Midbrain (tissue), 1 donor: Measurements from ENCODE around the gene ECT2L.

Source experiments
- DNase-seq: peaks from one replicate; lab custom pipeline; 2025; lab: John Stamatoyannopoulos, UW

Gene ECT2L, protein sequence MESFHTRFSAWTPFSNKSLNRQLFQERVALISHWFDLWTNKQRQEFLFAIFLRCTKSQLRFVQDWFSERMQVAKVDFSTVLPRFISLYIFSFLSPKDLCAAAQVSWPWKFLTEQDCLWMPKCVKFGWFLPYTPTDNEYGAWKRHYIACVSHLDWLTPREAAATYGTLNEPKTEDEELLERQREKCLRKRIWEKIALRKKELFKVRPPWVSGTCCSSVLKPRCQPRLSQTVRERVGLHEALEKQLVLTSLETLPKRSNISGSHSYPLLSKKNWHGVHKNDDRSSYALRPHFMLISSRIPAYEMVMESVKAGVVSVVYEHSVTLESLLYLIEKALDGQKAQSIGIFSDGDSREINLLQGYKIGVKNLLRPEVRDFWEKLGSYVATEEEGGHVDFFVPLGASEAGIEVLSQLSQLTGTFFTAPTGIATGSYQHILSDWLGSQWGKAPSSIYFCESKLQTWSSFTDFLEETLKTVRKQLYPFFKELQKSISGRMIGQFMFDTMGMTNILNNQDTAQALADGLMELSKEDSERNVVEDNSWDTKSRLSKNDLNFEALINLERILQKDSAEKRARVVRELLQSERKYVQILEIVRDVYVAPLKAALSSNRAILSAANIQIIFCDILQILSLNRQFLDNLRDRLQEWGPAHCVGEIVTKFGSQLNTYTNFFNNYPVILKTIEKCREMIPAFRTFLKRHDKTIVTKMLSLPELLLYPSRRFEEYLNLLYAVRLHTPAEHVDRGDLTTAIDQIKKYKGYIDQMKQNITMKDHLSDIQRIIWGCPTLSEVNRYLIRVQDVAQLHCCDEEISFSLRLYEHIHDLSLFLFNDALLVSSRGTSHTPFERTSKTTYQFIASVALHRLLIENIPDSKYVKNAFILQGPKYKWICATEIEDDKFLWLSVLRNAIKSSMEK

DNA sequence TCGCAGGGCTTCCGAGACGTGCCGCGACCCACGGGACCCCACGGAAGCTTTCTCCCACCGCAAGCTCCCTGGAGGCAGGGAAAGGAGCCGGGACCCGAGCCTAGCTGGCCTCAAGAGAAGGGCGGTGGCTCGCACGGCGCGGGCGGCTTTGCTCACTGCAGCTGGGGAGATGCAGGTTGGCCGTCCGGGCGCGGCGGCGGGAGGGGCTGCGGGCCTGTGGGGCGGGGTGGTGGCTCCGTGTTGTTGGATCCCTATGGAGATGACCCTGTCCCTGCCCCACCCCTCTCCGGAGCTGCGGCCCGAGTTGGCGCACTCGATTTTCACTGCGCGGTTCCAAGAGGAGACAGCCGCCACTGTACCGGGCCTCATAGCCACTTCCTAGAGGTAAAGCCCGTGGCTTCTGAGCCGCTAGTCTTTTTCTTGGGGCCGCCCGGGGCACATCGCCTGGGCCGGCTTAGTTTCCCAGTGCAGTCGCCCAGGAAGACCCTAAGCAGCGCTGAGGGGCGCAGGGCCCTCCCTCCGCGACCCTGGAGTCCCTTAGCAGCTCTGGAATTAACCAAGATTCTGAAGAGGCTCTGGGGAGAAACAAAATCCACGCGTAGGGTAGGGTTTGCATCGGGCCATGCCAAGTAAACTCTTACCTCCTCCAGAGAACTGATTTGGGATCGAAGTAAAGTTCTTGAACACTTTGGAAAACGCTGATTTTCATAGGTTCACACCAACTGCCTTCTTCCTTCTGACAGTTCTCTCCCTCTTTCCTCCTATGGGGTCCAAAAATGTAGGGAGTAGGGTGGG is at the start of gene ECT2L:
Gene ECT2L (plus strand): TSS at position 279 of the 795 bp plus-strand sequence. CDS start 17,188 bp downstream, outside the sequence.
- DNase-seq = no peak

DNA sequence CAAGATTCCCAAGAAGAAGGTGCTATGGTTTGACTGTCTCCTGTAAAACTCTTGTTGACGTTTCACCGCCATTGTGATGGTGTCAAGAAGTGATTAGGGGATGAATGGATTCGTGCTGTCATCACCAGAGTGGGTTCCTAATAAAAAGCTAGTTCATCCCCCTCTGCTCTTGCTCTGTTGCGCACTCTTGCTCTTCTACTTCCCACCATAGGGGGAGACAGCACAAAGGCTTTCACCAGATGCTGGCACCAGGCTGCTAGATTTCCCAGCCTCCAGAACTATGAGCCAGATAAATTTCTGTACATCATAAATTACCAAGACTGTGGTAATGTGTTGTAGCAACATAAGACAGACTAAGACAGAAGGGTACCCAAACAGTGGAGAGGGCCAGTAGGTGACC is 43.9 kb upstream of the ECT2L start:
- DNase-seq = no peak

DNA sequence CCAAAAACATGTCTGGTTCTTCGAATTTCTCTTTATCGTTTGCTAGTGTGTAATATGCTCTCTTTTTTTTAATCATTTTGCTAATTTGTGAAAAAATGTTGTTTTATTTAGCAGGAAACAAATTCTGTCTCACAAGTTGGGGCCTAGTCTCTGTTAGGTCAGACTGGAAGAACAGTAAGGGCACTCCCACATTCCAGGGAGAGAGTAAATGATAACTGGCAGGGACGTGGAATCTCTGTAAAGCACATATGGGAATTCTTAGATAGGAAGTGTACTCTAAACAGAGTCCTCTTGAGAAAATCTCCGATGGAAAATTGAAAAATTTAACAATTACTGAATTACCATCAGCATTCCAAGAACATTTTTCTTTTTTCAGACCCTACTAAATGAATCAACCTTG is 38.8 kb upstream of the ECT2L start:
- no peak for DNase-seq

- peak; percentile 39 for DNase-seq
These were observed 29.8 kb upstream of the ECT2L start for GRCh38 chr6:138765896-138766655.

DNA sequence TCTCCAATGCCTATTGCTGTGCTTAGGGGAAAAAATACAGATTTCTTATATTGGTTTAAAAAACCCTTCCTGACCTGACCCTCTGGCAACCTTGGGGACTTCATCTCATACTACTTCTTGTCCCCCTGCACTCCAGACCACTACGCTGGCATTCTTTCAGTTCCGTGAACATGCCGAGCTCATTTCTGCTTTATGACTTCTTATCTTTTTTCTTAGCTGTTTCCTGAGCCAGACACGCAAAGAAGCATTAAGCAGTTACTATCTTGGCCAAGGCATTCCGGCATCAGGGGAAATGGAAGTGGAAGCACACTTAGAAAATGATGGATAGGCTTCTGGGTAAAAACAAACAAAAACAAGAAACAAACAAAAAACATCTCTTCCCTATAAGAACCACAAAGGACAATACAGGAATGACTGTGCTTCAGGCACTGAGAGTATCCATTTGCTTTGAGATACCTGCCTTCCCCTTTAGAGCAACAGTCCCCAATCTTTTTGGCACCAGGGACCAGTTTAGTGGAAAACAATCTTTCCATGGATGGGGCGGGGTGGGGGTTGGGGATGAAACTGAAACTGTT is 26.7 kb upstream of the ECT2L start:
- no peak for DNase-seq

DNA sequence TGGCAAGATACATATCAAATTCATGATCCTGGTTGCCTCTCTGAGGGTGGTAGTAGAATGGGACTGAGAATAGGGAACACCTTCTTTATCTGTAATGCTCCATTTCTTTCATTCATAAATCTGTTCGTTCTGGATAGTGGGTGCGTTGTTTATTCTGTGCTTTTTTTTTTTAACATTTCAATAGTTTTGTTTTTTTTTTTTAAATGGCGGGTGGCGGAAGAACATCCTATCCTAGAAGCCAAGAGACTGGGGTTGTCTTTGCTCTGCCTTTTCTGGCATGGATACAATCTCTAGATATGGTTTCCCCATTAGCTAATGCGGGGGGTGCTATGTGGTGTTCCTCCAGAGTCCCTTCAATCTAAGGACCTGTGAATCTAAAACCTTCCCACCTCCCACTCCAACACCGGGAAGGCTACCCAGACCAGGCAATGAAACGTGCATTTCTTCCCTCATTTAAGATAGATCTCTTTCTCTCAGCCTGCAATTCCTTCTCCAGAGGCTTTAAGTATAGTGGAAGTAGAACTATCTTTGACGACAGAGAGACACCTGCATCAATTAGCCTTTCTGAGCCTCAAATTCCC is 23.2 kb upstream of the ECT2L start:
- DNase-seq = no peak

DNA sequence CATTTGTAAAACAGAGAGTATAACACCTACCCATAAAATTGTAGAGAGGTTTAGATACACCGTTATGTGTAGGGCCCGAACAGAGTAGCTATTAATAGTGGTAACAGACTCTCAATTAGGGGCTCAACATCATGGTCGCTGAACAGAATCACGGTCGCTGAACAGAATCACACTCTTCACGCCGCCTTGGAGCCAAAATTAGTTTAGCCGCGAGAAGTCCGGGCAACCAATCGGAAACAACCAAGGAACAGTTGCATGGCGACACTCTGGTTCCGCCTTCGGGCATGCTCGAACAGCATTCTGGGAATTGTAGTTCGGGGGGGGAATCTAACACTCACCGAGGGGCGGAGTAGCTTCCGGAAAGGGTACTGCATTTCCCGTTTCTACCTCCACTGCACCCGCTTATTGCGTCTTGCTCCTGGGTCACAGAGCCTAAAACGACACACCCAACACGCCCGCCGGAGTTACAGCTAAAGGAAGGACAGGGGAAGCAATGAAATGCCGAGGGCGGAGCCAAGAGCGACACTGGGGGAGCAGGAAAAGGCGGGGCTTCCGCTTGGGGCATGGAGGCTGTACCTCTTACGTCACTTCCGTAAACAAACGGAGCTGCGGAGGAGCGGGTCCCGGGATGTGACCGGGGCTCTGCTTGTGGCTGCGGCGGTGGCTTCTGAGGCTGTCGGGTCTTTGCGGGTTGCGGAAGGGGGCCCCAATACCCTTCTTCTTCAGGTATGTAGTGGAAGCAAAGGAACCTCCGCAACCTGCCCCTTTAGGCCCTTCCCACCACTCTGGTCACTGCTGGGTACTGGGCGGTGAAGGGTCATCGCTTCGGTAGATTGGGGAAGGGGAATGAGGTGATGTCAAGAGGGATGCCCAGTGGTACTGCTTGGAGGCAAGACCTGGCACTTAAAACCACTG is 22.5 kb upstream of the ECT2L start, which contains the start of gene CCDC28A:
Gene CCDC28A (plus strand): TSS at position 593 of the 915 bp plus-strand sequence. CDS start 2,352 bp downstream, outside the sequence.
- DNase-seq = peak; percentile 98

- peak; percentile 55 for DNase-seq
These were observed 21.5 kb upstream of the ECT2L start for GRCh38 chr6:138774370-138774769.

- DNase-seq = no peak
These were observed 19.2 kb upstream of the ECT2L start for GRCh38 chr6:138776659-138777058.

GRCh38 chr6:138778331-138778730 is 17.6 kb upstream of the ECT2L start:
- DNase-seq = no peak

- DNase-seq = no peak
These were observed 13.6 kb upstream of the ECT2L start for GRCh38 chr6:138782243-138782642.

GRCh38 chr6:138785079-138785478 is 10.8 kb upstream of the ECT2L start:
- DNase-seq = no peak

GRCh38 chr6:138785980-138786379 is 9.9 kb upstream of the ECT2L start:
- DNase-seq = peak; percentile 27

- no peak for DNase-seq
These were observed 8.7 kb upstream of the ECT2L start for GRCh38 chr6:138787138-138787537.

DNA sequence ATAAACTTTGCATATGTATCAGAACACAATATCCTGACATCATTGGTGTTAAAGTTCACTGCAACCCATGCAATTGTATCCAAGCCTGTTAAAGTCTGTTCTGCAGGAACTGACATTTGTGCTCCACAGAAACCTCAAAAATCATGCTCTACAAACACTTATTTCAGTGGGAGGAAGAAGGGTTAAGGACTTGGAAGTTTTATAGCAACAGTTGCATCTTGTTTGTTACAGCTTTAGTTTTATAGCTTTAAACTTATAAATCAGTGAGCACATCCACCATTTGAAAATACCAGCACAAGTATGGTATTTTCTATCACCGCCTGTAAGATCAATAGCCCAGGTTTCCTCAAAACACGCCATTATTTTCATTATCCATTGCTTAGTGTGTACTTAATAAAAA is 884 bp downstream of the ECT2L start:
- DNase-seq = no peak

DNA sequence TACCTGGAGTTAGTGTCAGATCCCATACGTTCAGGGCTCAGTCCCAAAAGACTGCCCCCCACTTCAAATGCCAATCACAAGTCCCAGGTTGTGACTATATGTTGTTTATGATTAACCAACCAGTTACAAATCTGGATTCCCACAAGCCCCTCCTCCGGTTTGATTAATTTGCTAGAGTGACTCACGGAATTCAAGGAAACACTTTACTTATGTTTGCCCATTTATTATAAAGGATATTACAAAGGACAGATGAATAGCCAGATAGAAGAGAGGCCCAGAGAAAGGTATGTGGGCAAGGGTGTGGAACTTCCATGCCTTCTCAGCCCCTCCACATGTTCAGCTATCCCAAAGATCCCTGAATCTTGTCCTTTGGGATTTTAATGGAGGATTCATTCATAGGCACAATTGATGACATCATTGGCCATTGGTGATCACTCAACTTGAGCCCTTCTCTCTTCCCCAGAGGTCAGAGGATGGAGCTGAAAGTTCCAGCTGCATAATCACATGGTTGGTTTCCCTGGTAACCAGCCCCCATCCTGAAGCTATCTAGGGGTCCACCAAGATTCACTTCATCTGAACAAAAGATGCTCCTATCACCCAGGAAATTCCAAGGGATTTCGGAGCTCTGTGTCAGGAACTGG is 2.0 kb downstream of the ECT2L start:
- DNase-seq = no peak

- no peak for DNase-seq
These were observed 4.7 kb downstream of the ECT2L start for GRCh38 chr6:138800377-138801150.

DNA sequence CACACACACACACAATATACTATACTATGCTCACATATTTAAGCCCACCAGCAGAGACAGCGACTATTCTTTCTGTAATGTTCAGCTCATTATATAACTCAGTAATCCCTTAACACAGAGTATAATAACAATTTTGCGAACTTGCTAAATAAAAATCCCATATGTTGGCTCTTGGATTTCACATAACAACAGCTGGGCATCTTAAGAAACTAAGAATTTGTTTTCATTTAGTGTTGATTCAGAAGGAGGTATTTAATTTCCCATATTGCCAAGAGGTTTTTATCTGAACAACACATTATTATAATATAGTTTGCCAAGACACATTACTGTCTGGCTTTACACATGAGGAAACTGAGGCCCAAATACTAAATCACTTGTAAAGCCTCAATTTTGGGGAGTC is 7.4 kb downstream of the ECT2L start:
- DNase-seq = no peak
